ENCODE measurements around the gene NGDN.
"Not testable (repeated sequence)": the region's sequence is repeated elsewhere in the genome, so short reads cannot be mapped to it uniquely, and the experiment has no call there.

The NGDN gene

DNA sequence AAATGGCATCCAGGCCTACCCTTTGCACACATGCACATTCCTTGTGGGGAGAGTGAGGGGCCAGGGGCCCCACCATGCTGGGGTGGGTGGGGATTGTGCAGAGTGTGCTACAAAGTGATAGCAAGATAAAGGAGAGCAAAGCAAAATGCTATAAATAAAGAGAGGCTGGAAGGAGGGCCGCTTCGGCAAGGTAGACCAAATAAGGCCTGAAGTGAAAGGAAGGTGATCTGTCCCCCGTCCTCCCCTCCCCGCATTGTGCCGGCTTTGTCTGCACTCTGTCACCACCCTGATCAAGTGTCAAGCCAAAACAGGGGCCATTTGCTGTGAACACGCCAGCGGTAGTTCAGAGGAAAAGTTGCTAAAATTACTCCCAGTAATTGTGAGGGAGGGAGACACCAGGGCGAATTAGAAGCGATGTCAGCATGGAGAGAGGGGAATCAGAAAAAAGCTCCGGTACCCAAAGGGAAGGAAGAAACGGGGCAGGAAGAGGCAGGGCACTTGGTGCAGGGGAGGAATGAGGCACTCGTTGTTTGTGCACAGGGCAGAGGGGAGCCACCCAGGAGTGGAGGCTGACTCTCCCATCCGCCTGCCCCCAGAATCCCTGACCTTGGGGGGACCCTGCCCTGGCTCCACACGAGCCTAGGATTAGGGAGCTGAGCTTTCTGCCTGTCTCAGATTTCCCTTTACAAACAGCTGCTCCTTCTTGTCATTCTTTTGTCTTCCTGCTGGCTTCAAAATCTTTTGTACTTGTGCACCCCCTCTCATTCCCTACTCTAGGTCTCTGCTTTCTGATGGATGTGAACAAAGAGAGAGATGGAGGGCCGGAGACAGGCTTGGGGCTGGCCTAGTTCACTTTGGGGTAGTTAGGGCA, 31.2 kb upstream of the NGDN start:
- no peak for DNase-seq (ENCODE audit: low spot score)

DNA sequence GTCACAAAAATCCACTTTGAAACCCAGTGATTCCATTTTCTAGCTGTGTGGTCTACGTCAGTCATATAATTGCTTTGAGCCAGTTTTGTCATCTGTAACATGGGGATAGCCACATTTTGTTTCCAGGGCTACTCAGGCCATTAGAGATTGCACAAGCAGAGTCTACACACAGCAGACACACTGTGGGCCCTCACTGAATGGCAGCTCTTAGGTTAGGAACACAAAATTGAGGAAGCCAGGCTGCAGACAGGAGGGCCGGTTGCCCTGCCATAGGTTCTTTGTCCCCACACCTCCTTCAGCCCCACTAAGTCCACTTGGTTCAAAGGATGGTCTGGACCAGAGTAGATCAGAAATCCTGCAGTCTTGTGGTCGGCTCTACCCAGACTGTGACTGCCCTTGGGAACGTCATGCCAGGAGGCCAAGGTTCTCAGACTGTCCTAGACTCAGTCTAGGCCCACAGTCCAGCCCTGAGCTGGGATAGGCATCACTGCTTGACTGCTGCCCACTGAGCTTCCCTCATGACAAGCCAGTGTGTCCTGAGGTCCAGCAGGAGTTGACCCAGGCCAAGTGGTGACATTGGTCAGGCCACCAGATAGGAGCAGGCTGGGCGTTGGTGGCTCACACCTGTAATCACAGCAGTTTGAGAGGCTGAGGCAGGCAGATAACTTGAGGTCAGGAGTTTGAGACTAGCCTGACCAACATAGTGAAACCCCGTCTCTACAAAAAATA, 30.2 kb upstream of the NGDN start:
- no peak for DNase-seq (ENCODE audit: low spot score)

DNA sequence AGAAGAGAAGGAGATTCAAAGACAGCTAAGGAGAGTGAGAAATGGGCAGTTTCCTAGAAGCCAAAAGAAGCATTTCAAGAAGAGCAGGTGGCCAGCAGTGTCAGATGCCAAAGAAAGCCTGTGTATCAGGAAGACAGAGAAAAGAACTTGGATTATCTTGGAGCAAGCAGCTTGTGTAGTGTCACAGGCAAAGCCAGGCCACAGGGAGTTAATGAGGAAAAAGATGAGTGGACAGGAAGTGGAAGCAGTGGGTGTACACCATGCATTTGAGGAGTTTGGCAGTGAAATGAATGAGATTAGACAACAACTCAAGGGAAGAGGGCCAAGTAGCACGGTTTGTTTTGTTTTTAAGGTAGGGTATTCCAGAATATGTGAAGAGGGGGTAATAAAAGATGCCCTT, 28.4 kb upstream of the NGDN start:
- no peak for DNase-seq (ENCODE audit: low spot score)

DNA sequence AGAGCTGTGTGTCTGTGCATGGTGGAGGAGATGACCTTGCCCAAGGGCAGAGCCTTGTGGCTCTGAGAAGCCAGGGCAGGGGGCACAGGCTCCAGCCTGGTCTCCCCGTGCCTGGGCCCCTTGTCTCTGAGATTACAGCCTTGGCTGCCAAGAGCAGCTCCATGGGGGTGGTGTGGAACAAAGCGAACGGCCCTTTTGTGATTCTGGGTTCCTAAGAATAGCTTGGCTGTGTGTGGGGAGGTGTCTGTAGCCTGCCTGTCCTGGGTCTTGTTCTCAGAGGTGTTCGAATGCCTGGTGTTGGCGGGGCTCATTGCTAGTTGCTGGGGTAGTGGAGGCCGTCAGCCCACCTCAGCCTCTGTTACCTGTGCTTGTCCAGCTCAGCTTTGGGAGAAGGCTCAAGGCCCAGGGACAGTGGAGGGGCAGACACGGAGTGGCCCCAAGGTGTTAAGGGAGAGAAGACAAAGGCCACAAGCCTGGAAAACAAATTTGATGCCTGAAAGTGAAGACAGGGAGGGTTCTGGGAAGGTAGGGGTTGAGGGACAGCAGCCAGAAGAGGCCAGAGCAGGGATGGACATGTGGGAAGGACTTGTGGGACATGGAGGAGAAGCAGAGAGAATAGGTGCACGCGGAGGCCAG, 26.7 kb upstream of the NGDN start:
- DNase-seq (ENCODE audit: low spot score) = no peak

DNA sequence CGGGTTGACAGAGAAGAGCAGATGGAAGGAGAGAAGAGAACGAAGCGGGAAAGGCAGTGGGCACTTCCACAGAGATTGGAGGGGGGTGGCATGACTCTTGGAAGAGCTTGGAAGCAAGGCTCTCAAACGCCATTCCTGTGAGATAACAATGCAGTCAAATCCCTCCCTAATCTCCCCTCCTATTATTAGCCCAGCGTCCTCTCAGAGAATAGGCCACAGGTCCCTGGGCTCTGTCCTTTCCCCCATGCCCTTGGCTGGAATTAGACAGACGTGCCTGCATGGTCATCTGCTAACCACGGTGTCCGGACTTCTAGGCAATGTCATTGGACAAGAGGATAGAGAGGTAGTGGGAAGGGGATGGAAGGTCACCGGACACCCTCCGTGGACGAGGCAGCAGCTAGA, 26.1 kb upstream of the NGDN start:
- DNase-seq (ENCODE audit: low spot score) = no peak

DNA sequence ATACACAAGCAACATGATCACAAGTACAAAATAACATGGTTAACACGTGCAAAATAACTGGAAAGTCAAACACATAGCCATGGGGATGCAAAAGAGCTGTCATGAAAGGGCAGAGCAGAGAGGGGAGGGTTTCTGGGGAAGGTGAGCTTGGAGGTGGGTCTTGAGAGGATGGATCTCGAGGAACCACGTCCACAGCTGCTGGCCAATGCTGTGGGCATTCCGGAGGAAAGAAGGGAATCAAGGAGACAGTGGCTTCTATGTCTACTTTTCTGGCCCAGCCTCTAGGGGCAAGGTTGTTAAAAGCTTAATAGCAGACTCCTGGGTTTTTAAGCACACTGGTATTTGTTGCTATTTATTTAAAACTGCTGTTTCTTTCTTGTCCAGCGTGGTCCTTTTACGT, 25.6 kb upstream of the NGDN start:
- DNase-seq (ENCODE audit: low spot score) = no peak

DNA sequence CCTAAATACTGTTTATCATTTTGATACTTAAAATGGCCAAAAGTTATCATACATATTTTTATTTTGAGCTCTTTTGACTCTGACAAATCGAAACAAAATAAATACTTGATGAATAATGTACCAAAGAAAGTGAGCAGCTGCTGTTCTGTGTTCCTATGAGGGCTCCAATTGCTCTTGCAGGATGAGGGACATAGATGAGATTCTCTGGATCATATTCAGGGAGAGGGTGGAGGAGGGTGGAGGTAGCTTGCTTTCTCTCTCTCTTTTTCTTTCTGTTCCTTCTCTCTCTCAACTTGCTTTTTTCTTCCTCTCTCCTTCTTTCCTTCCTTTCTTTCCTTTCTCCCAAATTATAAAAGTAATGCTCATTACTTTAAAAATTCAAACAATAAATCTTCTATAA, 25.2 kb upstream of the NGDN start:
- DNase-seq (ENCODE audit: low spot score) = no peak

DNA sequence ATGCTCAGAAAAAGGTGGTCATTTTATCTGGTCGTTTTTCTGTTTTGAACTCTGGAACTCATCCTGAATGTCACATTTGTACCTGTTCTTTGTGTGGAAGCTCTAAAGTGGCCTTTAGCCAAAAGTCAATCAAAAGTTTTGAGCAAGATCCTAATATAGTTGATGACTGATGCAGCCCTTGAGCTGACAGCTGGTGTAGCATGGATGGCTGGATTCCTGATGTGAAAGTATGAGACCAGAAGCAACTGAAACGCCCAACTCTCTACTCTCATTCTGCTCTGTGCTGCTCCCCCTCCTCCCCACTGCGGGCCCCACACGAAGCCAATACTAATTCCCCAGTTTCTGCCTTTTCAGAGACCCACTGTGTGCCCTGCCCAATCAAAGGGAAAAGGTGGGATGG, 23.7 kb upstream of the NGDN start:
- DNase-seq (ENCODE audit: low spot score) = no peak

DNA sequence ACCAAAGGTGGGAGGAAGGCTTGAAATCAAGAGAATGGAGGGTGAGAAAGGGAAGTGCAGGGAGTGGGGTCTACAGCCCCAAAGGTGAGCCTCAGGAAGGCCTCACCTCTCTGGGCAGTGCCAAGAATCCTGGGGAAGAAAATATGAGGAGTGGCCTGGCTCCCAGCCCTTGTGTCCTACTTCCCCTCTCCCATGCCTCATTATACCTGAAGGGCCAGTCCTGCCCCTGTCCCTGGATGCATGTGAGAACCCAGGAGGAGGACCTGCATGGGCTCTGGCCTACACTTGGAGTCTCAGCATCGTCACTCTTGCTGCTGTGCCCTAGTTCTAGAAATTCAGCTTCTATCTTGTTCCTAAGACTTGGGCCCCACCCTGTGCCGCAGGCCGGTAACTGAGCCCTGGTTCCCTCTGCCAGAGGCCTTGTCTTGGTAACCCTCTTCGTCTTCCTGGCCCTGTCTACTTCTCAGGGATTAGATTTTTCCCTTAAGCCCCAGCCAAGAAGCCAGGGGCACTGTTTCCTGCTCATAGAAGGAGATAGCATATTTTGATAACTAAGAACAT, 23.1 kb upstream of the NGDN start:
- no peak for DNase-seq (ENCODE audit: low spot score)

DNA sequence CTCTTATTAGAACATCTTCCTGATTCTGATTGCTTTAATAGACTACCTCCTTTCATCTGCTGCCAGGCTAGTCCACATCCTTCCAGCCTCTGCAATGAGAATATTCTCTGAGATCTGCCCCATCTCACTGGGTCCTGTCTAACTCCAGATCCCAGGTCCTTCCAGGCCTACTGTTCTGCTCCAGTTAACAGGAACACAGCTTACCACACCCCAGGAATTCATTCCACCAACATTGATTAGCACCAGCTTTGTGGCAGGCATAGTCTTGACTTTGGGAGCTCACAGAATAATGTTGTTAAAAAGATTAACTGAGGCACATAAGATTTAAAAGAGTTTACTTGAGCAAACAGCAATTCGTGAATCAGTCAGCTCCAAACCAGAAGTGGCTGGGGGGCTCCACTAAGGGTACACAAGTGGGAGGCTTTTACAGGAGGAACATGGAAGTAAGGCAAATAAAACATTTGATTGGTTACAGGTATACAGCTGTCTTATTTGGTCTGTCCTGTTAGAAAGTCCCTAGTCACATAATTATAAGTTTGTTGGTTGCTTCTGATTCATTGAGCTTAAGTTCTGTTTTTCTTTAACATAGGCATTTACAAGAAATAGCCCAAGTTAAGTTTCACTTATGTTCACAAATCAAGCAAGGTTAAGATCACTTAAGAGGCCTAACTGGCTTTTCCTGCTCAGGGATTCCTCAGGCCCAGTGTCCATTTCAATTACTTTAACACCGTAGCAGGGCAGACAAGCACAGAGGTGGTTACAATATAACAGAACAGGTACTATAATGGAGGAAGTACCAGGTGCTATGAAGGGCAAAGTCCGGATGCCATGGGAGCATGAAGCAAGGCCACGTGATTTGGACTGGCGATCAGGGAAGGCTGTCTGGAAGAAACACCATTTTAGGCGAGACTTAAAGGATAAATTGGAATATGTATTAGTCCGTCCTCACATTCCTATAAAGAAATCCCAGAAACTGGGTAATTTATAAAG, 21.8 kb upstream of the NGDN start:
- no peak for DNase-seq (ENCODE audit: low spot score)

DNA sequence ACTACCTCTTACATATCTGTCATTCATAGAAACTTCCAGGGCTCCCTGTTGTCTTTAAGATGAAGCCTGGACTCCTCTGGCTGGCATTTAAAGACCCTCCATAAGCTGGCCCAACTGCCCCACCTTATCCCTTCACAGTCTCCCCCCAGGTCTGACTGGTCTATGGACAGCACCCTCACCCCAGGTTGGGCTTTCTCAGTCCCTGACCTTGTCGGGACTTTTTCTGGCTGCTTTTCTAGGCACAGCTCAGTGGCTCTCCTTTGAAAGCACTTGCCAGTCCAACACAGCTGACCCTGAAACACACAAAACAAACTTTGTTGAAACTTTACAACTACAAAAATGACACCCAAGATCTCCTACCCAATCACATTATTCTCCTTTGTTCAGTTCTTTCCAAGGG, 20.2 kb upstream of the NGDN start:
- DNase-seq (ENCODE audit: low spot score) = no peak

DNA sequence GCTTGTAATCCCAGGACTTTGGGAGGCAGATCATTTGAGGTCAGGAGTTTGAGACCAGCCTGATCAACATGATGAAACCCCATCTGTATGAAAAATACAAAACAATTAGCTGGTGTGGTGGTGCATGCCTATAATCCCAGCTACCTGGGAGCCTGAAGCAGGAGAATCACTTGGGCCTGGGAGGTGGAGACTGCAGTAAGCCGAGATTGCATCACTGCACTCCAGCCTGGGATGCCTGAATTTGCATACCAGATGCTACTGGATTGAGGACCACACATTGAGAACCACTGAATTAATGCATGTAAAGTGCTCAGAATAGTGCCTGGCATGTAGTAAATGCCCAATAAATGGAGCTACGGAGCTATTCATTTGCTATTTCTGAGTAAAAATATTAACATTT, 19.1 kb upstream of the NGDN start:
- DNase-seq (ENCODE audit: low spot score) = no peak

DNA sequence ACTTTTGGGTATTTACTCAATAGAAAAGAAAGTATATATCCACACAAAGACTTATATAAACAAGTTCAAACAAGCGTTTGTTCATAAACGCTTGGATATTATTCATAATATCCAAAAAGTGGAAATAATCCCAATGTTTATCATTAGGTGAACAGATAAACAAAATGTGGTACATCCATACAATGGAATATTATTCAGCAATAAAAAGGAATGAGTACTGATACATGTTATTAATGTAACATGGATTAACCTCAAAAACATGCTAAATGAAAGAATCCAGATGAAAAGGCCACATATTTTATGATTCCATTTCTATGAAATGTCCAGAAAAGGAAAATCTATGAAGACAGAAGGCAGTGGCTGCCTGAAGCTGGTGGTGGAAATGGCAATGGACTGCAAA, 17.3 kb upstream of the NGDN start:
- DNase-seq (ENCODE audit: low spot score) = no peak

DNA sequence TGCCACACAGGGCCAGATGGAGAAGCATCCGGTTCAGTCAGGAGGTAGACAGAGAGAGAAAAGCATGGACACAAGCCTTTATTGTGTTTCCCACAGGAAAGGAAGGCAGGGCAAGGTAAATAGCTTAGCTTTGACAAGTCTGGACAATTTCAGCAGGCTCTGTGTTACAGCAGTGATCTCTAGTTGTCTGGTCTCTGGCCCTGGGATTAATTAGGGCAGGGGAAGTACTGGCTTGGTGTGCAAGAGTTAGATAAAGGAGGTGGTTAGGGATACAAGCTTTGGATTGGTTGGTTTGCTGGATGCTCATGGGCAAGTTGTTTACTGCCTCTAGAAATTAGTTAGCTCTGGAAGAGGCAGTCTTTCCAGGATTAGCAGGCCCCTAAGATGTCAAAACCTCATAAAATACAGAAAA, 15.1 kb upstream of the NGDN start:
- no peak for DNase-seq (ENCODE audit: low spot score)

DNA sequence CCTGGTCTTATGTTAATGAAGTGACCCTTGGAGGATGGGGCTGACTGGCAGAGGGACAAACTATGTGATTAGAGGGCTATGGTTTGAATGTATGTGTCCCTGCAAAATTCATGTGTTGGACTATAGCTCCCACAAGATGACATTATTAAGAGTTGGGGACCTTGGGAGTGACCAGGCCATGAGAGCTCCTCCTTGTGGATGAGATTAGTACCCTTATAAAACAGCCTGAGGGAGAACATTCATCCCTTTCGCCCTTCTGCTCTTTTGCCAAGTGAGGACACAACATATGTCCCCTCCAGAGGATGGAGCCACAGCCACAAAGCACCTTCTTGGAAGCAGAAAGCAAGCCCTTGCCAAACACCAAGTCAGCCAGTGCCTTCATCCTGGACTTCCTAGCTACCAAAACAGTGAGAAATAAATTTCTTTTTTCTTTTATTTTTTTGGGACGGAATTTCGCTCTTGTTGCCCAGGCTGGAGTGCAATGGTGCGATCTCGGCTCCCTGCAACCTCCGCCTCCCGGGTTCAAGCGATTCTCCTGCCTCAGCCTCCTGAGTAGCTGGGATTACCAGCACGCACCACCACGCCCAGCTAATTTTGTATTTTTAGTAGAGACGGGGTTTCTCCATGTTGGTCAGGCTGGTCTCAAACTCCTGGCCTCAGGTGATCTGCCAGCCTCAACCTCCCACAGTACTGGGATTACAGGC, 12.5 kb upstream of the NGDN start:
- not testable (repeated sequence) for DNase-seq (ENCODE audit: low spot score)

DNA sequence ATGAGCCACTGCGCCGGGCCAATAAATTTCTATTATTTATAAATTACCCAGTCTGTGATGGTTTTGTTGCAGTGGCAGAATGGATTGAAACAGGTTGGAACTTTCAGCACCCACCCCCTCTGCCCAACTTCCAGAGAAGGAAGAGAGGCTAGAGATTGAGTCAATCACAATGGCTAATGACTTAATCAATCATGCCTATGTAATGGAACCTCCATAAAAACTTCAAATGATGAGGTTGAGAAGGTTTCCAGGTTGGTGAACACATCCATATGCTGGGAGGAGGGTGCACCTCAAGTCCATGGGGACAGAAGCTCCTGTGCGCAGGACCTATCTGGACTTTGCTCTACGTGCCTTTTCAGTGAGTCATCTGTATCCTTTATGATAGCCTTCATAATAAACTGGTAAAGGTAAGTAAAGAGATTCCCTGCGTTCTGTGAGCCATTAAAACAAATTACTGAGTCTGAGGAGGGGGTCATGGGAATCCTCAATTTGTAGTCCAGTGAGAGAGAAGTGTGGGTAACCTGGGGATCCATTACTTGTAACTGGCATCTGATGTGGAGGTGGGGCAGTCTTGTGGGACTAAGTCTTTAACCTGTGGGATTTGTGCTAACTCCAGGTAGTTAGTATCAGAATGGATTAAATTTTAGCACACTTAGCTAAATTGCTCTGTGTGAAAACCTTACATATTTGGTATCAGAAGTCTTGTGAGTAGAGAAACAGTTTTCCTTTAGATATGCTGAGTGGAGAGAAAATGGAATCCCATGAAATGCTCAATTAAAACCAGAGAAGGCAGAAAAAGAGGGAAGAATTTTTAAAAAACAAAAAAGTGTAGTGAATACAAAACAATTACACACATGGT, 11.7 kb upstream of the NGDN start:
- DNase-seq (ENCODE audit: low spot score) = no peak

DNA sequence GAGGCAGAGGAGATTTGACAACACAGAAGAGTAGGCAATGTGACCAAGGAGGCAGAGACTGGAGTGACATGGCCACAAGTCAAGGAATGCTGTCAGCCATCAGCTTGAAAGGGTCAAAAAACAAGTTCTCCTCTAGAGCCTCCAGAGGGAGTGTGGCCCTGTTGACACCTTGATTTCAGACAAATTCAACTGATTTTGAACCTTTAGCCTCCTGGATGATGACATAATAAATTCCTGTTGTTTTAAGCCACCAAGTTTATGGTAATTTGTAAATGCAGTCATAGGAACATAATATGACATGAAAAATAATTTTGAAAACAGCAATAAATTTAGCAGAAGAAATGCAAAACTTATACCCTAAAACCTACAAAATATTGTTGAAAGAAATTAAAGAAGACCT, 8.5 kb upstream of the NGDN start:
- DNase-seq (ENCODE audit: low spot score) = no peak

DNA sequence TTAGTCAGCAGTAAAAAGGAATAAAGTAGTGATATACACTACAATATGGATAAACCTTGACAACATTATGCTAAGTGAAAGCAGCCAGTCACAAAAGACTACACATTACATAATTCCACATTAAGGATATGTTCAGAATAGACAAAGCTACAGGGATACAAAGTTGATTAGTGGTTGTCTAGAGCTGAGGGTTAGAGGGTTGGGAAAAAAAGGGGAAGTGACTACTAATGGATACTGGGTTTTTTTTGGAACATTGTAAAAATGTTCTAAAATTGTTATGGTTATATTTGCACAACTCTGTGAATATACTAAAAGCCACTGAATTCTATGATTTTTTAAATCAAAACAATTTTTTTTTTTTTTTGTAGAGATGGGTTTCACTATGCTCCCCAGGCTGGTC, 4.8 kb upstream of the NGDN start:
- no peak for DNase-seq (ENCODE audit: low spot score)

DNA sequence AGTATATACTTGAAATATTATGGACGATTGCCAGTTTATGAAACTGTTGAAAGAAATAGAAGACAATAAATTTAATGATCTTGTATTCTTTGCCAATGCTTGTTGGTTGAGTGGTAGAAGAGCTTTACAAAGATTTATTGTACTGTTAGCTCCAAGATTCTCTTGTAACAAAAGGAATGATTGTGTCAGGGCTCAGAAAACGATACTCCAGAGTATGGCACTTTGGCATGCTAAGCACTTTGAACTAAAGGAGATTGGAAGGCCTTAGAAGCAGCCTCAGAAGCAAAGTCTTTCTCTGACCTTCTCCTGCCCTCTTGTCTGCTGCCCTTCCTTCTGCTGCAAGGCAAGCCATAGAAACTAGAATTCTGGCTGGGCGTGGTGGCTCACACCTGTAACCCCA, 4.2 kb upstream of the NGDN start:
- no peak for DNase-seq (ENCODE audit: low spot score)

DNA sequence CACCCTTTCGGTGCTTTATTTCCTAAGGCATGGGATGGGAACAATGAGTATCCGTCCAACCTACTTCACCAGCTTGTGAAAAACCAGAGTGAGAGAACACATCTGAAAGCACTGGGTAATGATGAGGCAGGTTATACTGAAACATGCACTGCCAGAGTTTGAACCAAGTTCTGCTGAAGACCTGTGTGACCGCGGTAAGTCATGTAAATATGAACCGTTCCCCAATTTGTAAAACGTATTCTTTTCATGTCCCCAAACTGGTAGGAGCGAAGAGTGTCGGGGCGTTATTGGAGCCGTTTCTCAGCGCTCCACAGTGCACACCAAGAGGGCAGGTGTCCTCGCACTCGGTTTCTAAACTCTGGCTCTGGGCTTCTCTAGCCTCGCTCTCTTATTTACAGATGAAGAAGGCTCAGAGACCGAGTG, 788 bp upstream of the NGDN start:
- DNase-seq (ENCODE audit: low spot score) = no peak
